ENCODE results near the gene CPLX4. TPM values are rescaled to one million over a fixed set of nuclear protein-coding genes. Genes with fewer than 3 reads are reported as not detected.

CPLX4 gene
- total and polyA plus RNA-seq, 2 donors from 2014 or later, result not detected

GRCh38 chr18:59340312-59340711 is 21.9 kb upstream of the CPLX4 start:
- Histone ChIP-seq H3K4me1 (ENCODE audit: control insufficient read depth in 2 of 3, insufficient read depth in 2 of 3, low read depth in 1 of 3, low read length in 3 of 3) (no peaks in the 10 kb centered on the region), H3K4me3 (ENCODE audit: low read length in 3 of 3) (no peak overlapping the region), H3K9ac (ENCODE audit: low read length in 3 of 3) (no peak overlapping the region), H3K9me3 (ENCODE audit: control insufficient read depth in 2 of 3, insufficient read depth in 1 of 3, low read length in 3 of 3) (no peaks in the 10 kb centered on the region), H3K27me3 (ENCODE audit: control insufficient read depth, insufficient read depth, low read length) (no peaks in the 10 kb centered on the region), H3K36me3 (ENCODE audit: control insufficient read depth in 2 of 3, insufficient read depth in 3 of 3, low read length in 3 of 3) (peaks cover 22 to 56% (median 23%) of the 10 kb centered on the region in 3 donors), H3K27ac (ENCODE audit: low read depth in 2 of 2, low read length in 2 of 2) (no peak overlapping the region)
- intact Hi-C loops (cut with DNase I), result no loop called here
- DNase-seq (peak in 2 of 5 donors; percentile 8 to 14), FAIRE-seq (no peak)
- no peak for TF ChIP-seq CTCF (IDR thresholded peaks at IDR 0.05; ENCODE audit: borderline replicate concordance, extremely low read depth, insufficient read depth)

GRCh38 chr18:59332986-59333385 is 14.5 kb upstream of the CPLX4 start:
- H3K36me3 ChIP-seq (ENCODE audit: control insufficient read depth in 2 of 3, insufficient read depth in 3 of 3, low read length in 3 of 3), result peaks cover 4 to 36% (median 20%) of the 10 kb centered on the region in 3 donors
- H3K27me3 ChIP-seq (ENCODE audit: control insufficient read depth, insufficient read depth, low read length), result no peaks in the 10 kb centered on the region
- no peaks in the 10 kb centered on the region for H3K9me3 ChIP-seq (ENCODE audit: control insufficient read depth in 2 of 3, insufficient read depth in 1 of 3, low read length in 3 of 3)
- no peaks in the 10 kb centered on the region for H3K4me1 ChIP-seq (ENCODE audit: control insufficient read depth in 2 of 3, insufficient read depth in 2 of 3, low read depth in 1 of 3, low read length in 3 of 3)
- no peak for TF ChIP-seq CTCF (IDR thresholded peaks at IDR 0.05; ENCODE audit: borderline replicate concordance, extremely low read depth, insufficient read depth)
- H3K9ac ChIP-seq (ENCODE audit: low read length in 3 of 3), result no peak overlapping the region
- no peak overlapping the region for H3K27ac ChIP-seq (ENCODE audit: low read depth in 2 of 2, low read length in 2 of 2)
- FAIRE-seq, result no peak
- intact Hi-C loops (cut with DNase I), result no loop called here
- no peak for DNase-seq
- H3K4me3 ChIP-seq (ENCODE audit: low read length in 3 of 3), result no peak overlapping the region

- Histone ChIP-seq H3K36me3 (ENCODE audit: control insufficient read depth in 2 of 3, insufficient read depth in 3 of 3, low read length in 3 of 3) (peaks cover 4 to 45% (median 20%) of the 10 kb centered on the region in 3 donors), H3K9me3 (ENCODE audit: control insufficient read depth in 2 of 3, insufficient read depth in 1 of 3, low read length in 3 of 3) (no peaks in the 10 kb centered on the region), H3K27ac (ENCODE audit: low read depth in 2 of 2, low read length in 2 of 2) (no peak overlapping the region), H3K9ac (ENCODE audit: low read length in 3 of 3) (no peak overlapping the region), H3K4me1 (ENCODE audit: control insufficient read depth in 2 of 3, insufficient read depth in 2 of 3, low read depth in 1 of 3, low read length in 3 of 3) (no peaks in the 10 kb centered on the region), H3K27me3 (ENCODE audit: control insufficient read depth, insufficient read depth, low read length) (no peaks in the 10 kb centered on the region), H3K4me3 (ENCODE audit: low read length in 3 of 3) (no peak overlapping the region)
- DNase-seq (no peak), FAIRE-seq (no peak)
- TF ChIP-seq CTCF (IDR thresholded peaks at IDR 0.05; ENCODE audit: borderline replicate concordance, extremely low read depth, insufficient read depth), result no peak
- intact Hi-C loops (cut with DNase I), result no loop called here
Observed at GRCh38 chr18:59328683-59329082, 10.2 kb upstream of the CPLX4 start.

GRCh38 chr18:59325965-59326364 is 7.5 kb upstream of the CPLX4 start:
- DNase-seq, result no peak
- Histone ChIP-seq H3K27me3 (ENCODE audit: control insufficient read depth, insufficient read depth, low read length) (no peaks in the 10 kb centered on the region), H3K4me3 (ENCODE audit: low read length in 3 of 3) (no peak overlapping the region), H3K9me3 (ENCODE audit: control insufficient read depth in 2 of 3, insufficient read depth in 1 of 3, low read length in 3 of 3) (no peaks in the 10 kb centered on the region), H3K9ac (ENCODE audit: low read length in 3 of 3) (no peak overlapping the region), H3K27ac (ENCODE audit: low read depth in 2 of 2, low read length in 2 of 2) (no peak overlapping the region), H3K36me3 (ENCODE audit: control insufficient read depth in 2 of 3, insufficient read depth in 3 of 3, low read length in 3 of 3) (peaks cover 0 to 27% (median 12%) of the 10 kb centered on the region in 3 donors), H3K4me1 (ENCODE audit: control insufficient read depth in 2 of 3, insufficient read depth in 2 of 3, low read depth in 1 of 3, low read length in 3 of 3) (no peaks in the 10 kb centered on the region)
- intact Hi-C loops (cut with DNase I), result no loop called here
- no peak for TF ChIP-seq CTCF (IDR thresholded peaks at IDR 0.05; ENCODE audit: borderline replicate concordance, extremely low read depth, insufficient read depth)
- no peak for FAIRE-seq

Data from kidney (tissue), 14 donors.